NCI-H1436 treated with DMSO at 0.1 percent for 48 hours (cell line): ENCODE data around the gene CCDC188.

Source experiments
- DNase-seq: peaks from one replicate; lab custom pipeline; 2025; lab: John Stamatoyannopoulos, UW

The CCDC188 gene

GRCh38 chr22:20132686-20133246, 18.1 kb downstream of the CCDC188 start:
- no peak for DNase-seq

GRCh38 chr22:20131859-20132685, 18.8 kb downstream of the CCDC188 start:
- DNase-seq, result no peak

GRCh38 chr22:20131597-20131858, 19.3 kb downstream of the CCDC188 start, which contains the start of gene ZDHHC8:
ZDHHC8 (plus strand) TSS chr22:20131804; CDS start chr22:20131948, 144 bp downstream.
- no peak for DNase-seq

- DNase-seq, result no peak
Observed at GRCh38 chr22:20130731-20131596, 19.9 kb downstream of the CCDC188 start.

GRCh38 chr22:20130319-20130718, 20.5 kb downstream of the CCDC188 start:
- DNase-seq, result no peak

- no peak for DNase-seq
Observed at GRCh38 chr22:20129747-20130014, 21.2 kb downstream of the CCDC188 start.

GRCh38 chr22:20128902-20129746, 21.7 kb downstream of the CCDC188 start:
- DNase-seq, result no peak

GRCh38 chr22:20128619-20128901, 22.3 kb downstream of the CCDC188 start:
- DNase-seq, result no peak

GRCh38 chr22:20127869-20128618, 22.8 kb downstream of the CCDC188 start:
- DNase-seq, result no peak

- DNase-seq, result no peak
Observed at GRCh38 chr22:20127318-20127868, 23.5 kb downstream of the CCDC188 start.

GRCh38 chr22:20126284-20127029, 24.4 kb downstream of the CCDC188 start:
- DNase-seq, result no peak

GRCh38 chr22:20125201-20126174, 25.4 kb downstream of the CCDC188 start:
- no peak for DNase-seq

GRCh38 chr22:20124083-20124787, 26.6 kb downstream of the CCDC188 start:
- DNase-seq, result no peak

- no peak for DNase-seq
Observed at GRCh38 chr22:20123366-20124082, 27.3 kb downstream of the CCDC188 start.

GRCh38 chr22:20121856-20122415, 28.9 kb downstream of the CCDC188 start:
- DNase-seq, result no peak

- DNase-seq, result no peak
Observed at GRCh38 chr22:20118300-20119020, 32.4 kb downstream of the CCDC188 start.

GRCh38 chr22:20117633-20118299, 33.1 kb downstream of the CCDC188 start:
- no peak for DNase-seq
